ENCODE results near the gene MTHFS. TPM values are rescaled to one million over a fixed set of nuclear protein-coding genes. Genes with fewer than 3 reads are reported as not detected.
"Not testable (repeated sequence)": the region's sequence is repeated elsewhere in the genome, so short reads cannot be mapped to it uniquely, and the experiment has no call there.

MTHFS gene
- total RNA-seq, 2 donors from 2014 or later = 8.0 to 12.0 TPM

GRCh38 chr15:79919090-79919748 is 22.4 kb upstream of the MTHFS start:
- TF ChIP-seq CTCF (IDR thresholded peaks at IDR 0.05) = no peak
- Histone ChIP-seq H3K27me3 (no peaks in the 10 kb centered on the region), H3K36me3 (no peaks in the 10 kb centered on the region), H3K27ac (no peak overlapping the region), H3K9me3 (peaks cover 20 to 55% of the 10 kb centered on the region in 2 donors), H3K4me1 (peaks cover 0 to 10% of the 10 kb centered on the region in 2 donors), H3K4me3 (no peak overlapping the region)
- DNase-seq (ENCODE audit: low spot score) = no peak

- Histone ChIP-seq H3K4me3 (no peak overlapping the region), H3K36me3 (no peaks in the 10 kb centered on the region), H3K27ac (no peak overlapping the region), H3K9me3 (peaks cover 20 to 58% of the 10 kb centered on the region in 2 donors), H3K4me1 (peaks cover 0 to 7% of the 10 kb centered on the region in 2 donors), H3K27me3 (no peaks in the 10 kb centered on the region)
- no peak for DNase-seq (ENCODE audit: low spot score)
- TF ChIP-seq CTCF (IDR thresholded peaks at IDR 0.05) = no peak
These were observed 21.5 kb upstream of the MTHFS start for GRCh38 chr15:79918278-79918677.

GRCh38 chr15:79916502-79917132 is 19.8 kb upstream of the MTHFS start:
- H3K4me3 ChIP-seq = no peak overlapping the region
- H3K36me3 ChIP-seq = no peaks in the 10 kb centered on the region
- no peaks in the 10 kb centered on the region for H3K27me3 ChIP-seq
- no peak overlapping the region for H3K27ac ChIP-seq
- DNase-seq (ENCODE audit: low spot score) = no peak
- peaks cover 20 to 58% of the 10 kb centered on the region in 2 donors for H3K9me3 ChIP-seq
- no peak for TF ChIP-seq CTCF (IDR thresholded peaks at IDR 0.05)
- no peaks in the 10 kb centered on the region for H3K4me1 ChIP-seq

- not testable (repeated sequence) for DNase-seq (ENCODE audit: low spot score); H3K4me3 ChIP-seq; H3K27ac ChIP-seq; H3K4me1 ChIP-seq; H3K36me3 ChIP-seq; H3K27me3 ChIP-seq
- H3K9me3 ChIP-seq = peaks cover 20 to 58% of the 10 kb centered on the region in 2 donors
These were observed 19.1 kb upstream of the MTHFS start for GRCh38 chr15:79915776-79916501.

- TF ChIP-seq CTCF (IDR thresholded peaks at IDR 0.05) = no peak
- Histone ChIP-seq H3K27ac (no peak overlapping the region), H3K27me3 (no peaks in the 10 kb centered on the region), H3K4me3 (no peak overlapping the region), H3K4me1 (no peaks in the 10 kb centered on the region), H3K36me3 (no peaks in the 10 kb centered on the region), H3K9me3 (peaks cover 20 to 49% of the 10 kb centered on the region in 2 donors)
- DNase-seq (ENCODE audit: low spot score) = no peak
These were observed 17.9 kb upstream of the MTHFS start for GRCh38 chr15:79914728-79915127.

GRCh38 chr15:79909556-79910335 is 12.9 kb upstream of the MTHFS start:
- H3K9me3 ChIP-seq; H3K36me3 ChIP-seq; H3K4me3 ChIP-seq; DNase-seq (ENCODE audit: low spot score); H3K27ac ChIP-seq; H3K27me3 ChIP-seq; H3K4me1 ChIP-seq: not testable (repeated sequence)

All from right atrium auricular region (tissue), 2 donors.